ENCODE results near the gene FCHO1.

The FCHO1 gene, protein sequence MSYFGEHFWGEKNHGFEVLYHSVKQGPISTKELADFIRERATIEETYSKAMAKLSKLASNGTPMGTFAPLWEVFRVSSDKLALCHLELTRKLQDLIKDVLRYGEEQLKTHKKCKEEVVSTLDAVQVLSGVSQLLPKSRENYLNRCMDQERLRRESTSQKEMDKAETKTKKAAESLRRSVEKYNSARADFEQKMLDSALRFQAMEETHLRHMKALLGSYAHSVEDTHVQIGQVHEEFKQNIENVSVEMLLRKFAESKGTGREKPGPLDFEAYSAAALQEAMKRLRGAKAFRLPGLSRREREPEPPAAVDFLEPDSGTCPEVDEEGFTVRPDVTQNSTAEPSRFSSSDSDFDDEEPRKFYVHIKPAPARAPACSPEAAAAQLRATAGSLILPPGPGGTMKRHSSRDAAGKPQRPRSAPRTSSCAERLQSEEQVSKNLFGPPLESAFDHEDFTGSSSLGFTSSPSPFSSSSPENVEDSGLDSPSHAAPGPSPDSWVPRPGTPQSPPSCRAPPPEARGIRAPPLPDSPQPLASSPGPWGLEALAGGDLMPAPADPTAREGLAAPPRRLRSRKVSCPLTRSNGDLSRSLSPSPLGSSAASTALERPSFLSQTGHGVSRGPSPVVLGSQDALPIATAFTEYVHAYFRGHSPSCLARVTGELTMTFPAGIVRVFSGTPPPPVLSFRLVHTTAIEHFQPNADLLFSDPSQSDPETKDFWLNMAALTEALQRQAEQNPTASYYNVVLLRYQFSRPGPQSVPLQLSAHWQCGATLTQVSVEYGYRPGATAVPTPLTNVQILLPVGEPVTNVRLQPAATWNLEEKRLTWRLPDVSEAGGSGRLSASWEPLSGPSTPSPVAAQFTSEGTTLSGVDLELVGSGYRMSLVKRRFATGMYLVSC

GRCh38 chr19:17751103-17751911 is at the start of gene FCHO1:
TSS of gene FCHO1 (plus strand) at chr19:17751477. CDS start at chr19:17755165, 3,688 bp downstream.
- no peak for DNase-seq (ENCODE audit: low read depth)

- no peak for DNase-seq (ENCODE audit: low read depth)
Observed at GRCh38 chr19:17703824-17704463, 47.3 kb upstream of the FCHO1 start.

DNA sequence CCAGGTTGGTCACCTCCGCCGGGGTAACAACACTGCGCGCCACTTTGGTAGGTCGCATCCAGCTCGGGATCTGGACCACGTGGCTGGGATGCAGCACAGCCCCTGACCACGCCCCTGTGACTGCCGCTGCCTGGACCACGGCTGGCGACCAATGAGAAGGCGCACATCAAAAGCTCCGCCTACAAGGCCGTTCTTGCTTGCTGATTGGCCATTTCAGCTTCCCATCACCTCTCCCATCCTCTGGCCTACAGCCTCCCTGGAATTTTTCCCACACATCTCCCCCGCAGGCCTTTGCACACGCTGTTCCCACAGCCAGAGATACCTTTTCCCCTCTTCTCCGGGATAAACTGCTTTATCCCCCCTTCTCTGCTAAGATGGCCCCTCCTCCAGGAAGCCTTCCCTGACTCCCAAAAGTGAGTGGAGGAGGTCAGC is 44.5 kb upstream of the FCHO1 start:
- no peak for DNase-seq (ENCODE audit: low read depth)

DNA sequence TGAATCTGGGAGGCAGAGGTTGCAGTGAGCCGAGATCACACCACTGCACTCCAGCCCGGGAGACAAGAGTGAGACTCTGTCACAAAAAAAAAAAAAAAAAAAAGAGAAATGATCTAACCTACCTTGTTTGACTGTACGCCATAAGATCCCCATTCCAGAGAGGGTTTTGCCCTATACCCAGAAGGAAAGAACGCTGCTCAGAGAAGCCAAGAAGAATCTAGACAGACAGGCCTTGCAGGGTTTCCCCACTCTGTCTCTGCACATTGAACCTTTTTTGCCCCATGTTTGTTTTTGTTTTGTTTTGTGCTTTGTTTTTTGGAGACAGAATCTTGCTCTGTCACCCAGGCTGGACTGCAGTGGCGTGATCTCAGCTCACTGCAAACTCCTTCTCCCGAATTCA is 39.4 kb upstream of the FCHO1 start:
- no peak for DNase-seq (ENCODE audit: low read depth)

DNA sequence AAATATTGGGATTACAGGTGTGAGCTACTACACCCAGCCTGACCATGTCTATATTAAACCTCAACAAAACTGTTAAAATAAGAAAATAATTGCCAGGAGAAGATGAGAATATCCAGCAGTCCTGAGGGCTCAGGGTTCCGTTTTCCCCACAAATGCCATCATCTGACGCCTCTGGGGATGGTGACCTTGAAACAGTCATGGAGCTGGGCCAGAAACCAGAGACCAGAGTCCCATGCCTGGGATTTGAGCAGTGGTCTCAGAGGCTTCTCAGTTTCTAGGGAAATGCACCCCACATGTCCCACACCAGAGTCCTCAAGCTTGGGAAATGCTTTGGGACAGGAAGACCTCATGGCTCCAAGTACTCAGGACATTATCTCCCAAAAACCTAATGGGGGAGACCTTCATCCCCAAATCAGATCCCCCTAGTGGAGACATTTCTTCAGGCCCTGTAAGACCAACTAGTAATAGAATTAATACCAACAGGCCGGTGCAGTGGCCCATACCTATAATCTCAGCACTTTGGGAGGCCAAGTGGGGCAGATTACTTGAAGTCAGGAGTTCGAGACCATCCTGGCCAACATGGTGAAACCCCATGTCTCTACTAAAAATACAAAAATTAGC is 34.9 kb upstream of the FCHO1 start:
- no peak for DNase-seq (ENCODE audit: low read depth)

DNA sequence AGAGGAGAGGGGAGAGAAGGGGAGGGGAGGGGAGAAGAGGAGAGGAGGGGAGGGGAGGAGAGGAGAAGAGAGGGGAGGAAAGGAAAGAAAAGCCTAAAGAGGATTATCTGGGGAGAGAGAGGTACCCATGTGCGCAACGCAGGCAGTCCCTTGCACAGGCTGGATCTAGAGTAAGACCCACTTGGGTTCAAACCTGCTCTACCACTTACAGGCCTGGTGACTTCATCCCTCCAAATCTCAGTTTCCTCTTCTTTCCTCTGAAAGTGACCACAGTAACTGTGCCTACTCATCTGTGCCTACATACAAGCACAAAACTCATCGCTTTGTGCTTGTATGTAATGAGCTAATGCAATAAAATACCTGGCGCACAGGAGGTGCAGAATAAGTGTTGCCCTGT is 32.7 kb upstream of the FCHO1 start:
- DNase-seq (ENCODE audit: low read depth) = no peak

- DNase-seq (ENCODE audit: low read depth) = no peak
Observed at GRCh38 chr19:17718947-17719711, 32.1 kb upstream of the FCHO1 start, which contains the start of gene MAP1S. TSS of gene MAP1S (plus strand) at chr19:17719480. CDS start at chr19:17719503, 23 bp downstream.

DNA sequence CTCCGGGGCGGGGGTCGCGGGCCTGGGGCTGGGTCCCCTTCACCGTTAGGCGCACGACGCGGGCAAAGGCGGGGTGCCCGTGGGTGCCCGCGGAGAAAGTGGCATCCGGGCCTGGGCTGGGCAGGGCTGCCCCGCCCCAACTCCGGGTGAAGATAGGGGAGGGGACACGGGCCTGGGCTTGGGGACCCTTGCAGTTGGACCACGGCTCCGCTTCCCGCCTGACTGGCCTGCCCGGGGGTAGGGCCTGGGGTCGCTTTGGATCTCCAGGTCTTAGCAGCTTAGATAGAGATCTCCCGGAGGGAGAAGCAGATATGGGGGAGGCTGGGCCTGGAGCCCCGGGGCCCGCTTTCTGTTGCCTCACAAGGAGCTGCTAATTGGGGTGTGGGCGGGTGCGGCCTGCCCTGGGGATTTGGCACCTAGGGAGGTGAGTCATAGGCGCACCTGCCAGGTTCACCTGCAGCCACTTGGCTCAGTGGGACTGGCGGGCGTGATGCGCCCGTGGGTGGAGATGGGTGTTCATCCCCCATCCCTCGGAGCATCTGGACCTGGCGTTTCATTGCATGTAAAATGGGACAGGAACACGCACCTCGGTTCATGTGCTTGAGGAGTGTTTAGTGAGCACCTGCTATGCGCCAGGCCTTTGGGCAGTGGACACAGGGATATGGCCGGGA is 31.4 kb upstream of the FCHO1 start:
- DNase-seq (ENCODE audit: low read depth) = no peak

- no peak for DNase-seq (ENCODE audit: low read depth)
Observed at GRCh38 chr19:17720440-17720839, 30.8 kb upstream of the FCHO1 start.

DNA sequence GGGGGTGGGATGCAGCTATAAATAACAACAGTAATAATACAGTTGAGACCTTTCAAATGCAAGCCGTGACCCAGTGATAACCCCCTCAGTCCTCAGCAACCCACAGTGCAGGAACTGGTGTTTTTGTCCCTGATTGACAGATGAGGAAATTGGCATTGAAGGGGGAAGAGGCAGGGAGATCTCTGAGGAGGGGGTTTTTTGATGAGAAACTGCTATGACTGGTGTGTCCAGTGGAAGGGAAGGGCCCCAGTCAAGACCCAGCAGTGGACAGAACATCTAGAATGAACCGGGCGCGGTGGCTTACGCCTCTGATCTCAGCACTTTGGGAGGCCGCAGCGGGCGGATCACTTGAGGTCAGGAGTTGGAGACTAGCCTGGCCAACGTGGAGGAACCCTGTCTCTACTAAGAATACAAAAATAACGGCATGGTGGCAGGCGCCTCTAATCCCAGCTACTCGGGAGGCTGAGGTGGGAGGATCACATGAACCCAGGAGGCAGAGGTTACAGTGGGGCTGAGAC is 30.1 kb upstream of the FCHO1 start:
- no peak for DNase-seq (ENCODE audit: low read depth)

DNA sequence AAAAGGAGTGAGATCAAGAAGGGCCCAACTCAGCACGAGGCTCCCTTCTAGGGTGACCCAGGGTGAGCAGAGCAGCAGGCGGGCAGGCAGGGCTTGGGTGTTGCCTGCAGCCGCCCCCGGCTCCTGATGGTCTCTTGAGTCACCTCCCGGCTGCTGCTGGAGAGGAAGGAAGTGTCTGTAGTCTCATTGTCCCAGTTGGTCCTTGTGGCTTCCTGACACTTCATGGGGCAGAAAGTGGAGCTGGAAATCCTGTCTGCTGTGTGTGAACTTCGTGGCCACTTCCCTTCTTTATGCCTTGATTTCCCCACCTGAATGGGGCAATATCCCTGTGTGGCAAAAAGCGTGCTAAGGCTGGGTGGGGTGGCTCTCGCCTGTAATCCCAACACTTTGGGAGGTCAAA is 29.5 kb upstream of the FCHO1 start:
- DNase-seq (ENCODE audit: low read depth) = no peak

- DNase-seq (ENCODE audit: low read depth) = no peak
Observed at GRCh38 chr19:17722655-17723240, 28.5 kb upstream of the FCHO1 start.

- DNase-seq (ENCODE audit: low read depth) = no peak
Observed at GRCh38 chr19:17724655-17725054, 26.6 kb upstream of the FCHO1 start.

DNA sequence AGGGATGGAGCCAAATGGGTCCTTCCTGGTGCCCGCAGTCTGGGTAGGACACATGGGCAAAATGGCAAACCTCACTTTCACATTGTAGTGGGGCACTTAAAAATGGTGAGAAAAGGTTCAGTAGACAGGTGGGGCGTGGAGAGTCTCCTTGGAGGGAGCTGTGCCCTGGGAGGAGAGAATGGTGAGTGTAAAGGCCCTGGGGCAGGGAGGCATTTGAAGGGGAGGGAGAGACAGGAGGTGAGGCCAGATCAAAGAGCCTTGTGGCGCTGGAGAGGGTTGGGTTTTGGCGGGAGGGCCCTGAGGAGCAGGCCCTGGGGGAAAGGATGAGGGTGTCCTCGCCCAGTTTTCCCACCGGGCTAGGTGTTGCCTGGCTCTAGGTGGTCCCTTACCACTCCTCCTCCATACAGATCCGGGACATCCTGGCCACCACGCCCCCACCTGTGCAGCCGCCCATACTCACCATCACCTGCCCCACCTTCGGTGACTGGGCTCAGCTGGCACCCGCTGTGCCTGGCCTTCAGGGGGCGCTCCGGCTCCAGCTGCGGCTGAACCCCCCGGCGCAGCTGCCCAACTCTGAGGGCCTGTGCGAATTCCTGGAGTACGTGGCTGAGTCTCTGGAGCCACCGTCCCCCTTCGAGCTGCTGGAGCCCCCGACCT is 25.7 kb upstream of the FCHO1 start:
- DNase-seq (ENCODE audit: low read depth) = no peak

GRCh38 chr19:17726136-17726741 is 25.0 kb upstream of the FCHO1 start:
- no peak for DNase-seq (ENCODE audit: low read depth)

- no peak for DNase-seq (ENCODE audit: low read depth)
Observed at GRCh38 chr19:17726964-17727773, 24.1 kb upstream of the FCHO1 start.

GRCh38 chr19:17727843-17728242 is 23.4 kb upstream of the FCHO1 start:
- no peak for DNase-seq (ENCODE audit: low read depth)
